Upper lobe of left lung (tissue), 4 donors: ENCODE data around the gene AKAP5.

Experiments
- POLR2A ChIP-seq, 4 donors: fragments of 450-650 bp; IDR thresholded peaks; one replicate each; pipeline ENCODE4 v1.5.1; 2016 to 2017; ENCODE audit warnings: antibody characterized with exemption in 4 of 4, mild to moderate bottlenecking in 2 of 4
- POLR2AphosphoS5 ChIP-seq, 2 donors: sonication (generic); formaldehyde crosslinking; IDR thresholded peaks; one replicate each; pipeline ENCODE4 v1.5.1; 2017; ENCODE audit warnings: antibody characterized with exemption in 2 of 2
- TF ChIP-seq, protein P1 (sequence below), 6 experiments: fragments of 450-650 bp in 4 of 6; fragments of 200-600 bp in 2 of 6; sonication (generic) in 2 of 6; IDR thresholded peaks; one replicate each; pipeline ENCODE4 v1.5.1; 2016 to 2019; ENCODE audit warnings: antibody characterized with exemption in 6 of 6

GRCh38 chr14:64495252-64495651 is 30.0 kb downstream of the AKAP5 start:
- TF ChIP-seq, protein P1, sequence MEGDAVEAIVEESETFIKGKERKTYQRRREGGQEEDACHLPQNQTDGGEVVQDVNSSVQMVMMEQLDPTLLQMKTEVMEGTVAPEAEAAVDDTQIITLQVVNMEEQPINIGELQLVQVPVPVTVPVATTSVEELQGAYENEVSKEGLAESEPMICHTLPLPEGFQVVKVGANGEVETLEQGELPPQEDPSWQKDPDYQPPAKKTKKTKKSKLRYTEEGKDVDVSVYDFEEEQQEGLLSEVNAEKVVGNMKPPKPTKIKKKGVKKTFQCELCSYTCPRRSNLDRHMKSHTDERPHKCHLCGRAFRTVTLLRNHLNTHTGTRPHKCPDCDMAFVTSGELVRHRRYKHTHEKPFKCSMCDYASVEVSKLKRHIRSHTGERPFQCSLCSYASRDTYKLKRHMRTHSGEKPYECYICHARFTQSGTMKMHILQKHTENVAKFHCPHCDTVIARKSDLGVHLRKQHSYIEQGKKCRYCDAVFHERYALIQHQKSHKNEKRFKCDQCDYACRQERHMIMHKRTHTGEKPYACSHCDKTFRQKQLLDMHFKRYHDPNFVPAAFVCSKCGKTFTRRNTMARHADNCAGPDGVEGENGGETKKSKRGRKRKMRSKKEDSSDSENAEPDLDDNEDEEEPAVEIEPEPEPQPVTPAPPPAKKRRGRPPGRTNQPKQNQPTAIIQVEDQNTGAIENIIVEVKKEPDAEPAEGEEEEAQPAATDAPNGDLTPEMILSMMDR (IDR thresholded peaks at IDR 0.05): no peak
- TF ChIP-seq POLR2AphosphoS5 (IDR thresholded peaks at IDR 0.05): no peak
- TF ChIP-seq POLR2A (IDR thresholded peaks at IDR 0.05): no peak
